HCT116 (cell line): ENCODE data around the gene ANOS1. TPM values are rescaled to one million over a fixed set of nuclear protein-coding genes. Genes with fewer than 3 reads are reported as not detected.

Source experiments
- ATAC-seq: fragments of 200-7000 bp; cut with Tn5 transposase; 2 replicates; pipeline ENCODE4 v1.9.1; 2020; ENCODE audit warnings: mild to moderate bottlenecking, moderate library complexity
- BruUV-seq: library from RNA; stranded (reverse); fragments of 400-500 nt; replicated peaks from 2 replicates; lab custom pipeline; 2021; lab: Mats Ljungman, UMichigan
- CTCF ChIA-PET: fragments of 300-600 bp; sonication (Branson Sonifier 250); formaldehyde crosslinking; loops from one replicate; lab custom pipeline; 2021; ENCODE audit warnings: antibody characterized with exemption; lab: Charles Lee
- POLR2A ChIA-PET: fragments of 300-600, 350-600 bp; sonication (Branson Sonifier 250); formaldehyde crosslinking; loops from one replicate; lab custom pipeline; 2021; ENCODE audit warnings: antibody characterized with exemption; lab: Charles Lee
- RAD21 ChIA-PET, 2 experiments: fragments of 300-600 bp; sonication (Branson Sonifier 250); formaldehyde crosslinking; loops; one replicate each; lab custom pipeline; 2023; ENCODE audit warnings: low total read pairs in 2 of 2; ENCODE audit not compliant: uncharacterized antibody in 2 of 2, unreplicated experiment in 2 of 2, low non-redundant PET in 1 of 2; lab: Charles Lee
- DNase-seq: peaks from one replicate; pipeline ENCODE4 v3.0.0-alpha.2; 2010; ENCODE audit warnings: low read depth, low spot score
- H2AFZ ChIP-seq: fragments of 200-600 bp; shearing (Covaris generic), sonication (generic); 2 replicates; pipeline ENCODE4 v1.6.1; 2017; ENCODE audit warnings: low read depth, mixed run types, mixed read lengths, antibody characterized with exemption, low read length; ENCODE audit not compliant: poor library complexity, severe bottlenecking
- H3K27ac ChIP-seq: 2 replicates; pipeline ENCODE4 v1.5.1; 2012; ENCODE audit warnings: low read depth, low read length
- H3K27me3 ChIP-seq: fragments of 200-600 bp; sonication (generic); 2 replicates; pipeline ENCODE4 v1.6.1; 2016; ENCODE audit warnings: mixed run types, low read length, mixed read lengths; ENCODE audit not compliant: insufficient read depth
- H3K36me3 ChIP-seq, 2 experiments: fragments of 200-500 bp in 1 of 2; fragments of 200-600 bp in 1 of 2; sonication (Bioruptor generic) in 1 of 2; sonication (generic) in 1 of 2; 2 replicates each; pipeline versions ENCODE4 v1.5.1 to v1.6.1; 2014 to 2016; ENCODE audit warnings: low read length in 2 of 2, inconsistent platforms in 1 of 2, mixed read lengths in 1 of 2, mixed run types in 1 of 2; ENCODE audit not compliant: insufficient read depth in 2 of 2, control insufficient read depth in 1 of 2
- H3K4me1 ChIP-seq, 2 experiments: fragments of 200-600 bp in 1 of 2; sonication (generic) in 1 of 2; 2 replicates each; pipeline versions ENCODE4 v1.5.1 to v1.6.1; 2012 to 2017; ENCODE audit warnings: low read length in 2 of 2, inconsistent platforms in 1 of 2, mild to moderate bottlenecking in 1 of 2, mixed read lengths in 1 of 2, mixed run types in 1 of 2, moderate library complexity in 1 of 2; ENCODE audit not compliant: insufficient read depth in 2 of 2, control insufficient read depth in 1 of 2
- H3K4me2 ChIP-seq: fragments of 200-600 bp; sonication (generic); 2 replicates; pipeline ENCODE4 v1.6.1; 2017; ENCODE audit warnings: mixed run types, low read length, mixed read lengths
- H3K4me3 ChIP-seq, 2 experiments: fragments of 200-600 bp in 1 of 2; sonication (generic) in 1 of 2; replicated peaks in 1 of 2; 2 replicates each; pipeline ENCODE4 v1.5.1; 2011 to 2016; ENCODE audit warnings: low read length in 2 of 2, control low read depth in 1 of 2, low read depth in 1 of 2, mild to moderate bottlenecking in 1 of 2, mixed read lengths in 1 of 2, mixed run types in 1 of 2
- H3K79me2 ChIP-seq: fragments of 200-600 bp; sonication (generic); 2 replicates; pipeline ENCODE4 v1.6.1; 2017; ENCODE audit warnings: mild to moderate bottlenecking, mixed run types, low read length, moderate library complexity, mixed read lengths; ENCODE audit not compliant: insufficient read depth
- H3K9ac ChIP-seq: fragments of 200-600 bp; sonication (generic); 2 replicates; pipeline ENCODE4 v1.6.1; 2016; ENCODE audit warnings: low read length, mixed read lengths
- H3K9me2 ChIP-seq: fragments of 200-600 bp; sonication (generic), shearing (Covaris generic); 2 replicates; pipeline ENCODE4 v1.6.1; 2017; ENCODE audit warnings: mixed run types, mild to moderate bottlenecking, moderate library complexity; ENCODE audit not compliant: insufficient read depth
- H3K9me3 ChIP-seq, 2 experiments: fragments of 200-500 bp in 1 of 2; fragments of 200-600 bp in 1 of 2; sonication (Bioruptor generic) in 1 of 2; sonication (generic) in 1 of 2; 2 replicates each; pipeline ENCODE4 v1.6.1; 2014 to 2017; ENCODE audit warnings: low read length in 2 of 2, mixed read lengths in 2 of 2, inconsistent platforms in 1 of 2, low read depth in 1 of 2, mild to moderate bottlenecking in 1 of 2, mixed run types in 1 of 2, moderate library complexity in 1 of 2; ENCODE audit not compliant: control insufficient read depth in 1 of 2, insufficient read depth in 1 of 2
- H4K20me1 ChIP-seq: fragments of 200-600 bp; sonication (generic), shearing (Covaris generic); 2 replicates; pipeline ENCODE4 v1.6.1; 2017; ENCODE audit warnings: mixed run types, mild to moderate bottlenecking, moderate library complexity; ENCODE audit not compliant: insufficient read depth
- ATF3 ChIP-seq: IDR thresholded peaks from 2 replicates; pipeline ENCODE4 v1.6.1; 2012
- CBX3 ChIP-seq: IDR thresholded peaks from 2 replicates; pipeline ENCODE4 v1.6.1; 2012; ENCODE audit warnings: low read depth
- CTCF ChIP-seq, 3 experiments: fragments of 200-600 bp in 1 of 3; sonication (generic) in 1 of 3; IDR thresholded peaks in 2 of 3; conservative IDR thresholded peaks in 1 of 3; 2 replicates each; pipeline ENCODE4 v1.5.1; 2012 to 2017; ENCODE audit warnings: low read depth in 2 of 3, low read length in 2 of 3, antibody characterized with exemption in 1 of 3, borderline replicate concordance in 1 of 3, control low read depth in 1 of 3, mild to moderate bottlenecking in 1 of 3, mixed read lengths in 1 of 3, mixed run types in 1 of 3, moderate library complexity in 1 of 3; ENCODE audit not compliant: insufficient read depth in 1 of 3
- EGR1 ChIP-seq: IDR thresholded peaks from 2 replicates; pipeline ENCODE4 v1.6.1; 2012; ENCODE audit warnings: low read depth
- EZH2 ChIP-seq: fragments of 200-600 bp; sonication (generic); IDR thresholded peaks from 2 replicates; pipeline ENCODE4 v1.6.1; 2017; ENCODE audit warnings: antibody characterized with exemption, mixed run types
- FOSL1 ChIP-seq: IDR thresholded peaks from 2 replicates; pipeline ENCODE4 v1.6.1; 2012; ENCODE audit warnings: low read depth
- JUND ChIP-seq: IDR thresholded peaks from 2 replicates; pipeline ENCODE4 v1.6.1; 2012
- MAX ChIP-seq: IDR thresholded peaks from 2 replicates; pipeline ENCODE4 v1.6.1; 2012
- POLR2A ChIP-seq: IDR thresholded peaks from 2 replicates; pipeline ENCODE4 v1.7.0; 2011; ENCODE audit warnings: borderline replicate concordance; ENCODE audit not compliant: insufficient read depth, insufficient read length; ENCODE audit errors: extremely low read depth
- REST ChIP-seq: IDR thresholded peaks from 2 replicates; pipeline ENCODE4 v1.6.1; 2012; ENCODE audit warnings: low read depth
- SIN3A ChIP-seq: IDR thresholded peaks from 2 replicates; pipeline ENCODE4 v1.6.1; 2012; ENCODE audit warnings: low read depth
- SP1 ChIP-seq: IDR thresholded peaks from 2 replicates; pipeline ENCODE4 v1.6.1; 2012; ENCODE audit warnings: low read depth
- TCF7L2 ChIP-seq: IDR thresholded peaks from 2 replicates; pipeline ENCODE4 v1.7.0; 2011; ENCODE audit warnings: borderline replicate concordance, inconsistent platforms; ENCODE audit not compliant: insufficient read depth, insufficient read length; ENCODE audit errors: extremely low read depth
- ZBTB33 ChIP-seq: IDR thresholded peaks from 2 replicates; pipeline ENCODE4 v1.6.1; 2011; ENCODE audit warnings: mild to moderate bottlenecking, low read length, moderate library complexity; ENCODE audit not compliant: insufficient replicate concordance; ENCODE audit errors: extremely low read depth
- ZFX ChIP-seq: fragments of 450-650 bp; IDR thresholded peaks from 2 replicates; pipeline ENCODE4 v1.6.1; 2017
- intact Hi-C: fragments of 100-400 bp; cut with micrococcal nuclease; formaldehyde crosslinking; loops from 2 replicates; pipeline ENCODE4 v1.10.0; 2022
- total RNA-seq: library from RNA; stranded (reverse); gene quantifications from one replicate; pipeline ENCODE4 v1.2.1, GENCODE V29; 2021; ENCODE audit not compliant: unreplicated experiment

ANOS1 gene
- total RNA-seq, 1 experiment from 2014 or later = 0.12 TPM

- Histone ChIP-seq H4K20me1 (no peaks in the 10 kb centered on the region), H3K4me3 (no peak overlapping the region), H3K9ac (no peak overlapping the region), H3K36me3 (no peaks in the 10 kb centered on the region), H3K27me3 (no peaks in the 10 kb centered on the region), H3K9me3 (no peaks in the 10 kb centered on the region), H2AFZ (no peak overlapping the region), H3K4me1 (no peaks in the 10 kb centered on the region), H3K9me2 (no peaks in the 10 kb centered on the region), H3K27ac (no peak overlapping the region), H3K4me2 (no peak overlapping the region), H3K79me2 (no peaks in the 10 kb centered on the region)
- ChIA-PET RAD21 (no interaction called here), CTCF (no interaction called here), POLR2A (no interaction called here)
- DNase-seq = no peak
- intact Hi-C loops = no loop called here
- TF ChIP-seq SIN3A (no peak), ATF3 (no peak), EGR1 (no peak), TCF7L2 (no peak), POLR2A (no peak), JUND (no peak), ZBTB33 (no peak), EZH2 (no peak), CTCF (IDR thresholded peaks at IDR 0.05 in 2 of 3, conservative IDR thresholded peaks at IDR 0.05 in 1 of 3; ENCODE audit: borderline replicate concordance in 1 of 3, insufficient read depth in 1 of 3, low read depth in 2 of 3, low read length in 2 of 3) (no peak), REST (no peak), FOSL1 (no peak), SP1 (no peak), CBX3 (no peak), MAX (no peak), ZFX (no peak)
- BruUV-seq = no TSS peak
- ATAC-seq = no peak
These were observed 27.8 kb downstream of the ANOS1 start for GRCh38 chrX:8704184-8704583.
